GM21367 (cell line): ENCODE data around the gene TMC5.

Experiments
- ATAC-seq: cut with Tn5 transposase; IDR thresholded peaks from one replicate; pipeline ENCODE4 v1.9.1; 2021; ENCODE audit not compliant: unreplicated experiment

TMC5 gene

GRCh38 chr16:19450186-19450585 lies 32.5 kb downstream of the TMC5 start:
- ATAC-seq = no peak

GRCh38 chr16:19458722-19459379 lies 41.2 kb downstream of the TMC5 start:
- no peak for ATAC-seq

- no peak for ATAC-seq
These were observed 42.7 kb downstream of the TMC5 start for GRCh38 chr16:19460397-19460796.

GRCh38 chr16:19463468-19464315 lies 46.0 kb downstream of the TMC5 start:
- no peak for ATAC-seq

GRCh38 chr16:19468300-19468699 lies 50.6 kb downstream of the TMC5 start:
- ATAC-seq = no peak

GRCh38 chr16:19472482-19472881 lies 54.8 kb downstream of the TMC5 start:
- no peak for ATAC-seq

GRCh38 chr16:19474617-19475016 lies 56.9 kb downstream of the TMC5 start:
- no peak for ATAC-seq

- ATAC-seq = no peak
These were observed 60.8 kb downstream of the TMC5 start for GRCh38 chr16:19478505-19478904.

- ATAC-seq = no peak
These were observed 61.6 kb downstream of the TMC5 start for GRCh38 chr16:19479302-19479721.

- no peak for ATAC-seq
These were observed 63.6 kb downstream of the TMC5 start for GRCh38 chr16:19481296-19481695.

GRCh38 chr16:19481769-19482168 lies 64.1 kb downstream of the TMC5 start:
- no peak for ATAC-seq

GRCh38 chr16:19482291-19482690 lies 64.6 kb downstream of the TMC5 start:
- ATAC-seq = no peak

- no peak for ATAC-seq
These were observed 66.4 kb downstream of the TMC5 start for GRCh38 chr16:19484096-19484495.

GRCh38 chr16:19485611-19486010 lies 67.9 kb downstream of the TMC5 start:
- no peak for ATAC-seq

GRCh38 chr16:19486051-19486450 lies 68.4 kb downstream of the TMC5 start:
- no peak for ATAC-seq

- ATAC-seq = no peak
These were observed 69.2 kb downstream of the TMC5 start for GRCh38 chr16:19486750-19487325.

GRCh38 chr16:19488213-19488640 lies 70.5 kb downstream of the TMC5 start:
- ATAC-seq = no peak

- no peak for ATAC-seq
These were observed 72.9 kb downstream of the TMC5 start for GRCh38 chr16:19490619-19491018.

GRCh38 chr16:19497176-19497575 lies 79.5 kb downstream of the TMC5 start:
- ATAC-seq = no peak

GRCh38 chr16:19499006-19499405 lies 81.3 kb downstream of the TMC5 start:
- no peak for ATAC-seq

- no peak for ATAC-seq
These were observed 81.8 kb downstream of the TMC5 start for GRCh38 chr16:19499481-19499880.
